ENCODE results near the gene AKT2.

- no peak for TF ChIP-seq CTCF (IDR thresholded peaks at IDR 0.05; ENCODE audit: borderline replicate concordance, extremely low read depth, low read length, poor library complexity, severe bottlenecking)
- no peak for TF ChIP-seq EZH2 (IDR thresholded peaks at IDR 0.05; ENCODE audit: borderline replicate concordance, low read depth, low read length, severe bottlenecking)
Observed at GRCh38 chr19:40241125-40241808, 43.9 kb downstream of the AKT2 start.
